HepG2 (cell line): ENCODE results near the gene STK25. TPM values are rescaled to one million over a fixed set of nuclear protein-coding genes. Genes with fewer than 3 reads are reported as not detected.
A peak's percentile ranks its signal among the peaks of the same experiment; 100 is the strongest.

Experiments used
- CBFB ChIP-seq: sonication (generic); formaldehyde crosslinking; IDR thresholded peaks from 2 replicates; pipeline ENCODE4 v1.4.0; 2020; ENCODE audit warnings: missing genetic modification reagents
- GPN1 ChIP-seq: sonication (generic); formaldehyde crosslinking; IDR thresholded peaks from 2 replicates; pipeline ENCODE4 v1.5.1; 2020; ENCODE audit warnings: missing genetic modification reagents, borderline replicate concordance
- MTF1 ChIP-seq: sonication (generic); formaldehyde crosslinking; IDR thresholded peaks from 2 replicates; pipeline ENCODE4 v1.5.0; 2020; ENCODE audit warnings: missing genetic modification reagents
- NKX3-1 ChIP-seq: sonication (generic); formaldehyde crosslinking; IDR thresholded peaks from 2 replicates; pipeline ENCODE4 v1.5.0; 2020; ENCODE audit warnings: missing genetic modification reagents
- NR2F1 ChIP-seq, 2 experiments: fragments of 450-650 bp in 1 of 2; formaldehyde crosslinking in 1 of 2; IDR thresholded peaks; 2 replicates each; pipeline versions ENCODE4 v1.5.0 to v1.6.1; 2016 to 2020; ENCODE audit warnings: mild to moderate bottlenecking in 1 of 2, missing compliant biosample characterization in 1 of 2, missing genetic modification reagents in 1 of 2, moderate library complexity in 1 of 2
- NRL ChIP-seq: sonication (generic); formaldehyde crosslinking; IDR thresholded peaks from 2 replicates; pipeline ENCODE4 v1.5.0; 2020; ENCODE audit warnings: missing genetic modification reagents, mild to moderate bottlenecking, moderate library complexity, borderline replicate concordance
- PAX8 ChIP-seq: sonication (generic); formaldehyde crosslinking; IDR thresholded peaks from 2 replicates; pipeline ENCODE4 v1.8.0; 2022; ENCODE audit warnings: mild to moderate bottlenecking, missing genetic modification reagents, borderline replicate concordance
- RBM22 ChIP-seq: fragments of 200-400 bp; formaldehyde crosslinking; optimal IDR thresholded peaks from 2 replicates; pipeline ENCODE3; 2017; ENCODE audit warnings: mild to moderate bottlenecking, low read length, moderate library complexity
- SKI ChIP-seq: fragments of 450-650 bp; IDR thresholded peaks from one replicate; pipeline ENCODE4 v1.6.1; 2018; ENCODE audit warnings: mild to moderate bottlenecking; ENCODE audit not compliant: partially characterized antibody
- THYN1 ChIP-seq: sonication (generic); formaldehyde crosslinking; IDR thresholded peaks from 2 replicates; pipeline ENCODE4 v1.8.1; 2023; ENCODE audit warnings: low read depth, mild to moderate bottlenecking, moderate library complexity, missing genetic modification reagents, borderline replicate concordance
- ZNF484 ChIP-seq: sonication (generic); formaldehyde crosslinking; IDR thresholded peaks from 2 replicates; pipeline ENCODE4 v1.5.1; 2020; ENCODE audit warnings: mild to moderate bottlenecking, low read depth, missing genetic modification reagents, borderline replicate concordance
- ZNF556 ChIP-seq: sonication (generic); formaldehyde crosslinking; IDR thresholded peaks from 2 replicates; pipeline ENCODE4 v1.4.0; 2020; ENCODE audit warnings: mild to moderate bottlenecking, missing genetic modification reagents, borderline replicate concordance
- ZNF563 ChIP-seq: sonication (generic); formaldehyde crosslinking; IDR thresholded peaks from 2 replicates; pipeline ENCODE4 v1.8.0; 2022; ENCODE audit warnings: mild to moderate bottlenecking, moderate library complexity, missing genetic modification reagents
- ZNF7 ChIP-seq: IDR thresholded peaks from 2 replicates; pipeline ENCODE4 v1.6.1; 2016; ENCODE audit warnings: missing biosample characterization, missing genetic modification reagents
- ZSCAN29 ChIP-seq: sonication (generic); formaldehyde crosslinking; conservative IDR thresholded peaks from 2 replicates; pipeline ENCODE4 v1.4.0; 2020; ENCODE audit warnings: mild to moderate bottlenecking, missing genetic modification reagents
- ZZZ3 ChIP-seq: sonication (generic); formaldehyde crosslinking; IDR thresholded peaks from 2 replicates; pipeline ENCODE4 v1.4.0; 2020; ENCODE audit warnings: missing genetic modification reagents, mild to moderate bottlenecking, borderline replicate concordance
- polyA plus RNA-seq, 8 experiments: library from polyadenylated mRNA; depleted of rRNA in 3 of 8; stranded (reverse) in 7 of 8; unstranded in 1 of 8; fragments of >200 nt; fragmentation: Illumina TruSeq in 4 of 8; extraction: Trizol in 4 of 8; gene quantifications; 2 replicates each; pipeline versions ENCODE4 v1.2.1 to v1.2.3, GENCODE V29; 2011 to 2016; ENCODE audit warnings: low read depth in 4 of 8, missing spikeins in 1 of 8, mixed read lengths in 1 of 8; ENCODE audit not compliant: insufficient read depth in 1 of 8
- total RNA-seq, 5 experiments: library from RNA; depleted of rRNA; stranded (reverse); fragments of >200 nt; fragmentation: Illumina TruSeq; extraction: Trizol; gene quantifications; 2 replicates each; pipeline ENCODE4 v1.2.3, GENCODE V29; 2016; ENCODE audit warnings: low read depth in 1 of 5
- TF ChIP-seq, protein P1 (sequence below): sonication (generic); formaldehyde crosslinking; IDR thresholded peaks from 2 replicates; pipeline ENCODE4 v1.5.0; 2020; ENCODE audit warnings: mild to moderate bottlenecking, missing genetic modification reagents
- TF ChIP-seq, protein P2 (sequence below): sonication (generic); formaldehyde crosslinking; IDR thresholded peaks from 2 replicates; pipeline ENCODE4 v1.8.0; 2022; ENCODE audit warnings: missing genetic modification reagents, mild to moderate bottlenecking, borderline replicate concordance
- TF ChIP-seq, protein P3 (sequence below): sonication (generic); formaldehyde crosslinking; IDR thresholded peaks from 2 replicates; pipeline ENCODE4 v1.5.0; 2020; ENCODE audit warnings: missing genetic modification reagents
- TF ChIP-seq, protein P4 (sequence below): sonication (generic); formaldehyde crosslinking; IDR thresholded peaks from 2 replicates; pipeline ENCODE4 v1.8.0; 2022; ENCODE audit warnings: low read depth, missing genetic modification reagents
- TF ChIP-seq, protein P5 (sequence below), 2 experiments: fragments of 450-650 bp in 1 of 2; sonication (generic) in 1 of 2; formaldehyde crosslinking; IDR thresholded peaks; 2 replicates each; pipeline versions ENCODE4 v1.5.0 to v1.8.0; 2020 to 2022; ENCODE audit warnings: mild to moderate bottlenecking in 1 of 2, missing genetic modification reagents in 1 of 2

STK25 gene
- total and polyA plus RNA-seq, 2 of the 13 experiments (the other 11 are each of a cell fraction or from before 2014, with no cell fraction given): 177 to 481 TPM

DNA sequence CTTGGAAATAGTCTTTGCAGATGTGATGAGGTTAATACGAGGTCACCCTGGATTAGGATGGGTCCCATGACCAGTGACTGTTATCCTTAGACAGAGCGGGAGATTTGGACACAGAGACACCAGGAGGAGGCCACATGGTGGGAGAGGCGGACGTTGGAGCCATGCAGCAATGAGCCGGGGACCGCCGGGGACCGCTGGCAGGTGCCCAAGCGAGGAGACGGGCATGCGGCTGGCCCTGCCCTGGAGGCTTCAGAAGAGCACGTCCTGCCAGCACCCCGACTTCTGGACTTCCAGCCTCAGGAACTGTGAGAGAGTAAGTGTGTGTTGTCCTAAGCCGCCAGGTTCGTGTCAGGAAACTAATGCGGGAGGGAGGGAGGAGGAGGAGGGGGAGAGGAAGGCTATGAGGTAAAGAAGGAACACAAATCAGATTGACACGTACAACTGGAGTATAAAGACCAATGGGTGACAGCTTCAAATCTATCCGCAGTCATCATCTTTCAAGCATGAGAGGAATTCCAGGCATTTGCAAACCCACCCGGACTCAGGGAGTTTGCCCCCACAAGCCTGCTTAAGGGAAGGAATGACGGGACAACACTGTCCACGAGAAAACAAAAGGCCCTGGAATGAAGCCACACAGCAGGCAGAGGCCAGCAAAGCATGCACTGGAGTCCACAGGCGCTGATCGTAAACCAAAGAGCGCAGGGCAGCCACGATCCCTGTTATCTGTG, 38.6 kb upstream of the STK25 start (continued):
- TF ChIP-seq, protein P1, sequence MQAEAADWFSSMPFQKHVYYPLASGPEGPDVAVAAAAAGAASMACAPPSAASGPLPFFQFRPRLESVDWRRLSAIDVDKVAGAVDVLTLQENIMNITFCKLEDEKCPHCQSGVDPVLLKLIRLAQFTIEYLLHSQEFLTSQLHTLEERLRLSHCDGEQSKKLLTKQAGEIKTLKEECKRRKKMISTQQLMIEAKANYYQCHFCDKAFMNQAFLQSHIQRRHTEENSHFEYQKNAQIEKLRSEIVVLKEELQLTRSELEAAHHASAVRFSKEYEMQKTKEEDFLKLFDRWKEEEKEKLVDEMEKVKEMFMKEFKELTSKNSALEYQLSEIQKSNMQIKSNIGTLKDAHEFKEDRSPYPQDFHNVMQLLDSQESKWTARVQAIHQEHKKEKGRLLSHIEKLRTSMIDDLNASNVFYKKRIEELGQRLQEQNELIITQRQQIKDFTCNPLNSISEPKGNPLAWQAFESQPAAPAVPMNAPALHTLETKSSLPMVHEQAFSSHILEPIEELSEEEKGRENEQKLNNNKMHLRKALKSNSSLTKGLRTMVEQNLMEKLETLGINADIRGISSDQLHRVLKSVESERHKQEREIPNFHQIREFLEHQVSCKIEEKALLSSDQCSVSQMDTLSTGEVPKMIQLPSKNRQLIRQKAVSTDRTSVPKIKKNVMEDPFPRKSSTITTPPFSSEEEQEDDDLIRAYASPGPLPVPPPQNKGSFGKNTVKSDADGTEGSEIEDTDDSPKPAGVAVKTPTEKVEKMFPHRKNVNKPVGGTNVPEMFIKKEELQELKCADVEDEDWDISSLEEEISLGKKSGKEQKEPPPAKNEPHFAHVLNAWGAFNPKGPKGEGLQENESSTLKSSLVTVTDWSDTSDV (CRISPR knock-in tag): no peak
- no peak for TF ChIP-seq ZNF7 (CRISPR knock-in tag)
- TF ChIP-seq ZNF484: no peak
- no peak for TF ChIP-seq CBFB (CRISPR knock-in tag)
- no peak for TF ChIP-seq NKX3-1 (CRISPR knock-in tag)
- TF ChIP-seq NRL (CRISPR knock-in tag): no peak
- TF ChIP-seq RBM22: no peak
- no peak for TF ChIP-seq GPN1
- TF ChIP-seq THYN1 (CRISPR knock-in tag): no peak
- no peak for TF ChIP-seq NR2F1 (CRISPR knock-in tag; IDR thresholded peaks at IDR 0.05)
- TF ChIP-seq ZSCAN29 (CRISPR knock-in tag): no peak
- TF ChIP-seq ZNF563: peak; percentile 46; the same call in 1 of the 2 replicates
- TF ChIP-seq, protein P2, sequence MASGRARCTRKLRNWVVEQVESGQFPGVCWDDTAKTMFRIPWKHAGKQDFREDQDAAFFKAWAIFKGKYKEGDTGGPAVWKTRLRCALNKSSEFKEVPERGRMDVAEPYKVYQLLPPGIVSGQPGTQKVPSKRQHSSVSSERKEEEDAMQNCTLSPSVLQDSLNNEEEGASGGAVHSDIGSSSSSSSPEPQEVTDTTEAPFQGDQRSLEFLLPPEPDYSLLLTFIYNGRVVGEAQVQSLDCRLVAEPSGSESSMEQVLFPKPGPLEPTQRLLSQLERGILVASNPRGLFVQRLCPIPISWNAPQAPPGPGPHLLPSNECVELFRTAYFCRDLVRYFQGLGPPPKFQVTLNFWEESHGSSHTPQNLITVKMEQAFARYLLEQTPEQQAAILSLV (CRISPR knock-in tag): 0 out of 2 replicates have a peak, but pooled peaks have one; percentile 28
- no peak for TF ChIP-seq SKI
- TF ChIP-seq ZZZ3 (CRISPR knock-in tag): no peak
- TF ChIP-seq, protein P3, sequence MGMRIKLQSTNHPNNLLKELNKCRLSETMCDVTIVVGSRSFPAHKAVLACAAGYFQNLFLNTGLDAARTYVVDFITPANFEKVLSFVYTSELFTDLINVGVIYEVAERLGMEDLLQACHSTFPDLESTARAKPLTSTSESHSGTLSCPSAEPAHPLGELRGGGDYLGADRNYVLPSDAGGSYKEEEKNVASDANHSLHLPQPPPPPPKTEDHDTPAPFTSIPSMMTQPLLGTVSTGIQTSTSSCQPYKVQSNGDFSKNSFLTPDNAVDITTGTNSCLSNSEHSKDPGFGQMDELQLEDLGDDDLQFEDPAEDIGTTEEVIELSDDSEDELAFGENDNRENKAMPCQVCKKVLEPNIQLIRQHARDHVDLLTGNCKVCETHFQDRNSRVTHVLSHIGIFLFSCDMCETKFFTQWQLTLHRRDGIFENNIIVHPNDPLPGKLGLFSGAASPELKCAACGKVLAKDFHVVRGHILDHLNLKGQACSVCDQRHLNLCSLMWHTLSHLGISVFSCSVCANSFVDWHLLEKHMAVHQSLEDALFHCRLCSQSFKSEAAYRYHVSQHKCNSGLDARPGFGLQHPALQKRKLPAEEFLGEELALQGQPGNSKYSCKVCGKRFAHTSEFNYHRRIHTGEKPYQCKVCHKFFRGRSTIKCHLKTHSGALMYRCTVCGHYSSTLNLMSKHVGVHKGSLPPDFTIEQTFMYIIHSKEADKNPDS (CRISPR knock-in tag): no peak
- TF ChIP-seq, protein P4, sequence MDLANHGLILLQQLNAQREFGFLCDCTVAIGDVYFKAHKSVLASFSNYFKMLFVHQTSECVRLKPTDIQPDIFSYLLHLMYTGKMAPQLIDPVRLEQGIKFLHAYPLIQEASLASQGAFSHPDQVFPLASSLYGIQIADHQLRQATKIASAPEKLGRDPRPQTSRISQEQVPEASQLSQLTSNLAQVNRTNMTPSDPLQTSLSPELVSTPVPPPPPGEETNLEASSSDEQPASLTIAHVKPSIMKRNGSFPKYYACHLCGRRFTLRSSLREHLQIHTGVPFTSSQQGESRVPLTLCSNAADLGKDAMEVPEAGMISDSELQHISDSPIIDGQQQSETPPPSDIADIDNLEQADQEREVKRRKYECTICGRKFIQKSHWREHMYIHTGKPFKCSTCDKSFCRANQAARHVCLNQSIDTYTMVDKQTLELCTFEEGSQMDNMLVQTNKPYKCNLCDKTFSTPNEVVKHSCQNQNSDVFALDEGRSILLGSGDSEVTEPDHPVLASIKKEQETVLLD (CRISPR knock-in tag): no peak; the same call in 1 of the 2 replicates
- TF ChIP-seq MTF1 (CRISPR knock-in tag): no peak
- TF ChIP-seq ZNF556 (CRISPR knock-in tag): no peak
- TF ChIP-seq, protein P5, sequence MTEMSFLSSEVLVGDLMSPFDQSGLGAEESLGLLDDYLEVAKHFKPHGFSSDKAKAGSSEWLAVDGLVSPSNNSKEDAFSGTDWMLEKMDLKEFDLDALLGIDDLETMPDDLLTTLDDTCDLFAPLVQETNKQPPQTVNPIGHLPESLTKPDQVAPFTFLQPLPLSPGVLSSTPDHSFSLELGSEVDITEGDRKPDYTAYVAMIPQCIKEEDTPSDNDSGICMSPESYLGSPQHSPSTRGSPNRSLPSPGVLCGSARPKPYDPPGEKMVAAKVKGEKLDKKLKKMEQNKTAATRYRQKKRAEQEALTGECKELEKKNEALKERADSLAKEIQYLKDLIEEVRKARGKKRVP (CRISPR knock-in tag; IDR thresholded peaks at IDR 0.05): peak in 1 of 2 experiments; percentile 31; a peak in 1 of 4 replicates
- TF ChIP-seq PAX8 (CRISPR knock-in tag): no peak
